NB4 (cell line): ENCODE measurements around the gene AK3.

Experiments used
- MYC ChIP-seq: IDR thresholded peaks from 2 replicates; pipeline ENCODE4 v1.6.1; 2011; ENCODE audit warnings: low read depth, low read length
- POLR2A ChIP-seq: IDR thresholded peaks from 2 replicates; pipeline ENCODE4 v1.6.1; 2011; ENCODE audit warnings: mild to moderate bottlenecking; ENCODE audit not compliant: insufficient read length; ENCODE audit errors: extremely low read depth
- TF ChIP-seq, protein P1 (sequence below): IDR thresholded peaks from one replicate; pipeline ENCODE4 v1.5.1; 2012; ENCODE audit warnings: low read depth, low read length
- TF ChIP-seq, protein P2 (sequence below): IDR thresholded peaks from 2 replicates; pipeline ENCODE4 v1.6.1; 2011; ENCODE audit warnings: low read depth, low read length

DNA sequence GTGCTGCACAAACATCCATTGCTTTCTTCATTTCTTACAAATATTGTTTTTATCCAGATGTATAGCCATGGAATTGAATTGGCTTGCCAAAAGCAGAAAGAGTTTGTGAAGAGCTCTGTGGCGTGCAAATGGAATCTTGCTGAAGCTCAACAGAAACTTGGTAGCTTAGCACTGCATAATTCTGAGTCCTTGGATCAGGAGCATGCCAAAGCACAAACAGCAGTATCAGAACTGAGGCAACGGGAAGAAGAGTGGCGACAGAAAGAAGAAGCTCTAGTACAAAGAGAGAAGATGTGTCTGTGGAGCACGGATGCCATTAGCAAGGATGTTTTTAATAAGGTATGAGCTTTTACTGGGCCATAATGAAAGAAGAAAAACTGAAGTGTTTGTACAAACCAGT, 56.2 kb downstream of the AK3 start:
- TF ChIP-seq, protein P1, sequence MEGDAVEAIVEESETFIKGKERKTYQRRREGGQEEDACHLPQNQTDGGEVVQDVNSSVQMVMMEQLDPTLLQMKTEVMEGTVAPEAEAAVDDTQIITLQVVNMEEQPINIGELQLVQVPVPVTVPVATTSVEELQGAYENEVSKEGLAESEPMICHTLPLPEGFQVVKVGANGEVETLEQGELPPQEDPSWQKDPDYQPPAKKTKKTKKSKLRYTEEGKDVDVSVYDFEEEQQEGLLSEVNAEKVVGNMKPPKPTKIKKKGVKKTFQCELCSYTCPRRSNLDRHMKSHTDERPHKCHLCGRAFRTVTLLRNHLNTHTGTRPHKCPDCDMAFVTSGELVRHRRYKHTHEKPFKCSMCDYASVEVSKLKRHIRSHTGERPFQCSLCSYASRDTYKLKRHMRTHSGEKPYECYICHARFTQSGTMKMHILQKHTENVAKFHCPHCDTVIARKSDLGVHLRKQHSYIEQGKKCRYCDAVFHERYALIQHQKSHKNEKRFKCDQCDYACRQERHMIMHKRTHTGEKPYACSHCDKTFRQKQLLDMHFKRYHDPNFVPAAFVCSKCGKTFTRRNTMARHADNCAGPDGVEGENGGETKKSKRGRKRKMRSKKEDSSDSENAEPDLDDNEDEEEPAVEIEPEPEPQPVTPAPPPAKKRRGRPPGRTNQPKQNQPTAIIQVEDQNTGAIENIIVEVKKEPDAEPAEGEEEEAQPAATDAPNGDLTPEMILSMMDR: no peak
- TF ChIP-seq, protein P2, sequence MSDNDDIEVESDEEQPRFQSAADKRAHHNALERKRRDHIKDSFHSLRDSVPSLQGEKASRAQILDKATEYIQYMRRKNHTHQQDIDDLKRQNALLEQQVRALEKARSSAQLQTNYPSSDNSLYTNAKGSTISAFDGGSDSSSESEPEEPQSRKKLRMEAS: no peak
- TF ChIP-seq POLR2A (no peak), MYC (no peak)
